ACHN (cell line): Measurements from ENCODE around the gene FAM3B.

ENCODE experiments used
- DNase-seq: peaks from one replicate; pipeline ENCODE4 v3.0.0-alpha.2; 2015
- in situ Hi-C: cut with HindIII; loops from 2 replicates; pipeline ENCODE4 v1.10.0; 2017; ENCODE audit warnings: low sequenced_read_pairs, low pct_ligation_motif_present, low pct_unique_long_range_greater_than_20kb

The FAM3B gene

DNA sequence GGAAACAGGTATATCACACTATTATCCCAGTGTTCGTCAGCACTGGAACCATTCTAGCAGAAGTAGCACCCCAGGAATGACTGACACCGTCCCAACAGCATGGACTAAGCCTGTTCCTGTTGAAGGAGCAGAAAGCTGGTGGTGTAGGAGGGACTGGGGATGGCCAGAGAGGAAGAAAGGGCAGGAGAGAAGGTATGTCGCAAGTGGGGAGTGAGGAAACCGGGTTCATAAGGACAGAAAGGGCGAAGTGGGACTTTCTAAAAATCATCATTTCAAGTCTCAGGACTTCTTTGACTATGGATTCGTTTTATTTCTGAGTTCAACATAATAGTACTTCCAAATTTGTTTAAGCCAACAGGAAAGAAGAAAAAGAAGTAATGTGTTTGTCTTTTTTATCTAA lies 89.7 kb downstream of the FAM3B start:
- in situ Hi-C loops: no loop called here
- no peak for DNase-seq
